Activated CD8-positive, alpha-beta memory T cell treated with anti-CD3 and anti-CD28 coated beads for 1 hour (primary cell): ENCODE results near the gene TM4SF4.

Source experiments
- DNase-seq, 2 donors: peaks; one replicate each; pipeline ENCODE4 v3.0.0-alpha.2; 2020; ENCODE audit warnings: low read depth in 1 of 2; ENCODE audit errors: extremely low read depth in 1 of 2

TM4SF4 gene

DNA sequence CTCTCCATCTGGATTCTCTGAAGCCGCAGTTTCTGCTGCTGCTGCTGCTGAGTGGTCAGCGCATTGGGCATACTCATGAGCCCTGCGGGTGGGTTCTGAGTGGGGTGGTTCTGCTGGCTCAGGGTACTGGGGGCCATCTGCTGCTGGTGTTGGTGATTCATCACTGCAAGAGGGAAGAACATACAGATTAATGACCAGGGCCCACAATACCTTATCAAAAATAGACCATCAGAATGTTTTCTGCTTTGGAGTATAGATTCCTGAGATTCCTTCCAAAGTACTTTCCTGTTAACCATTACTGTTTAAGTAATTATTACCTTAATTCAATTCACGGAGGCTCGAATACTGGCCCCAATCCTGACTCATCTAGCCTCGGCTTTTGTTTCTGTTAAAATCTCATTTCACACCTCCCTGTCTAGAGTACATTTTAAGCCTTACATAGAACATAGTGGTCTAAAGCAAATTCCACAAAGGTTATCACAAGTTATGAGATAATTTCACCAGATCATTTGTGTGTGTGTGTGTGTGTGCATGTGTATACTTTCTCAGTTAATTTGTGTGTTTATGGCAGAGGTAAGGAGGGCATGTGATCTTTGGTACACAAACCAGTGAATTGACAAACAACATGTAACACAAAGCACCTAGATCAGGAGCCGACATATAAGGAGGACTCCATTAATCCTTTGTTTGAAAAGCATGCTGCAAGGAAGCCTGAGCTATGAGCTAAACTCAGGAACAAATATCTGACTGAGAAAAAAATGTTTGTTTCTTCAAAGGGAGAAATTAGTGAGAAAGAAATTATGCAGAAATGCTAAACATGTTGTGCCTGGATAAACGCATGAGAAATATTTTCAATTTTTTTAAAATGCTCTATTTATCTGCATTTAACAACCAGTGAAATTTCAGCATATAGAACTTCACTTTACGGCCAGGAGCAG, 68.1 kb downstream of the TM4SF4 start:
- no peak for DNase-seq

DNA sequence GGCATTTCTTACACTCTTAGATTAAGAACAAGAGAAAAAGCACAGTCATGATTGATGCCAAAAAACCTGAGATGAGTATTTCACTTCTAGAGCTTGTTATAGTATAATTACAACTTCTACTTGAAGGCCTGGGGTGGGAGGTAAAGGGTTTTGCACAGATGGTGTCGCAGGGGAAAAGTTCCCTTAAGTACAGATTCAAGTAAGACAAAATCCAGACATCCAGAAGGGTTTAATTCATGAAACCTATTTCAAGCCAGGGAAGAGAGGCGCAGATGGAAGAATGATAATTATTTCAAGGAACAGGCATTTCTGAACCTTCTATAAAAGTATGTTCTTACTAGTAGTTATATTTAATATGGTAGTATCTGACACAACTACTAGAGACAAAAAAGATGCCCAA, 70.6 kb downstream of the TM4SF4 start:
- DNase-seq, result no peak

DNA sequence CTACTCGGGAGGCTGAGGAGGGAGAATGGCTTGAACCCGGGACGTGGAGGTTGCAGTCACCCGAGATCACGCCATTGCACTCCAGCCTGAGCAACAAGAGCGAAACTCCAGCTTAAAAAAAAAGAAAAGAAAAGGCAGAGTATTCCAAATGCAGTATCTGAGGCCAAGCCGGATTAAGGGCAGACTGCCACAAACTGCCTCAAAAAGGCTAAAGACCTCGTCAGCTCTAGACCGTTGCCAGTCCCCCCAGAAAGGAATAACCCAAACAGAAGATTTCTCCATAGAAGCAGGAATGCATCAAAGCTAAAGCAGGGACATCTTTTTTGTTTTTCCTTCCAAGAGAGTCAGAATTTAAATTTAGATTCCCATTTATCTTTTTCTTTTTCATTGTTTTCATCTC, 72.9 kb downstream of the TM4SF4 start:
- DNase-seq, result no peak

DNA sequence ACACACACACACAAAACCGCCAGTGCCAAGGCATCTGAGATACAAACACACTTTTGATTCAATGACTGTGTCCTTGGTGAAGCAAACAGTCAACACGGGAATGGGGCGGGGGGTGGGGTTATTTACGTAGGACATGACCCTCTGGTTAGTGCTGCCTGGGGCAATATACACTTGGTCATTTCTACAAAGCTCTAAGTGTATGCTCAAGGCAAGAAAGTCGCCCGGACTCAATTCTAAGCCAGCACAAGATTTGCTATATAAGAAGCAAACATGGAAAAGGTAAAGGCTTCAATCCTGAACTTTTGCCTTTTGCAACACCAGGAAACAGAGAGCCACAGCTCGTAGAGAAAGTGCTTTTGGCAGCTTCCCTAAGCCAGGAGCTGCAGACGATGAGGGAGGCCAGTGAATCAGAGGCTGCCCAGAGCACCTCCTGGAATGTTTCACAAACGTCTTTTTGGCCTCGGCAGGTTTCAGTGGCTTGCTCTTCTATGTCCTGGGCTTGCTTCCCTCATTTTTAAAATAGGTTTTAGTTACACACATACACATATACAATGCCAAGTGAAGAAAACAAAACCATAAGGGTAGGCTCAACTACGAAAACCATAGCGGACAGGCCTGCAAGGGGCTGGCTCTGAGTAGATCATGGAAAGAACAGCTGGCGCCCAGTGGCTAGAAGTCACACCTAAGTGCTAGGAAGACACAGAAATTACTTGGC, 73.6 kb downstream of the TM4SF4 start:
- DNase-seq, result no peak

DNA sequence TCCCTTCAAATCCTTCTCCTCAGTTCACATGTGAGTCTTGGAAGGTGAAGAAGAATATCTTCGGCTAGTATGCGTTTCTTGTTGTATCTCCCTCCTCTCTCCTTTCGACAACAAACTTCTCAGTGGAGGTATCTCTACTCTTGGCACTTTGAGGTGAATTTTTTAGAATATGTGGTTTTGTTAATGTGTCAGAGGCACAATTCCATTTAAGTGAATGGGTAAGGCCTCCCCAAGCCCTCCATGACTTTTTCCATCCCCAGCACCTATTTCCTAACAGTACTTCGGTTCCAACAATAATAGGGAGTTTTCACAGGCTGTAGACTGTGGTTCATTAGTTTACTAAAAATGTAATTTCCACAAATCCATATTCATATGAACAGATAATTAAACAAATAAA, 74.2 kb downstream of the TM4SF4 start:
- no peak for DNase-seq

DNA sequence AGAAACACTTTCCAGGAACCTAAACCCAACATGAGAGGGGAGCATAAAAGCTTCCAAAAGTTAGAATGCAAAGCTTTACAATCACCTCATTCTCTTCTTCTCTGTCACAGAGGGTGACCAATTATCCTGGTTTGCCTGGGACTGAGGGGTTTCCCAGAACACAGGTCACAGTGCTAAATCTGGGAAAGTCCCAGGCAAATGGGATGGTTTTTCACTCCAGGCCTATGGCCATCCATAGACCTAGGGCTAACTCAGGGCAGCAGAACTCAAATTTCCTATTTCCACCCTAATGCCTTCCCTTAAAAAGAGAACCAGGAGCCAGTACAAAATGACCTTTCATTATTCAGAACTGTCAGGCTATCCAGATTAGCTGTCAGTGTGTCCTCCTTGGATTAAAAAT, 77.0 kb downstream of the TM4SF4 start:
- no peak for DNase-seq

DNA sequence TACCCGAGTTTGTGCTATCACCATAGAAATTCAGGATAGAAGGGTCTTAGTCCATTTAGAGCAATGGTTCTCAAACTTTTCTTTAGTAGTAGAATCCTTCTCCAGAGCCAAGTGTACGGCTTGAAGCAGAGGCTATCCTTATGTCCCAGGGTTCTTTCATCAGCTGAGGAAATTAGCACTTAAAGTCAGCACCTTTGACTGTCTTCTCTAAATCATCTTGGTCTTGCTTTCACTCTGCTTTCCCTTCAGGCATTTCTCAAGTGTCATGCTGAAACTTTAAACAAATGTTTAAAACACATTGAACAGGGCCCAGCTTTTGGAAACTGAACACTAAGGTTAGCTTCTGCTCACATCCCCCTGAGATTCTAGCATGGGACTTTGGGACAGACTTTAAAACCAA, 78.2 kb downstream of the TM4SF4 start:
- DNase-seq, result no peak
